Stimulated activated CD4-positive, alpha-beta T cell treated with anti-CD3 and anti-CD28 coated beads, Interleukin-15, amount 100 ng/mL, for 48 hours (primary cell): ENCODE measurements around the gene CXCL5.

Source experiments
- DNase-seq, 2 donors: peaks; one replicate each; pipeline ENCODE4 v3.0.0-alpha.2; 2020; ENCODE audit warnings: low read depth in 2 of 2

Gene CXCL5

DNA sequence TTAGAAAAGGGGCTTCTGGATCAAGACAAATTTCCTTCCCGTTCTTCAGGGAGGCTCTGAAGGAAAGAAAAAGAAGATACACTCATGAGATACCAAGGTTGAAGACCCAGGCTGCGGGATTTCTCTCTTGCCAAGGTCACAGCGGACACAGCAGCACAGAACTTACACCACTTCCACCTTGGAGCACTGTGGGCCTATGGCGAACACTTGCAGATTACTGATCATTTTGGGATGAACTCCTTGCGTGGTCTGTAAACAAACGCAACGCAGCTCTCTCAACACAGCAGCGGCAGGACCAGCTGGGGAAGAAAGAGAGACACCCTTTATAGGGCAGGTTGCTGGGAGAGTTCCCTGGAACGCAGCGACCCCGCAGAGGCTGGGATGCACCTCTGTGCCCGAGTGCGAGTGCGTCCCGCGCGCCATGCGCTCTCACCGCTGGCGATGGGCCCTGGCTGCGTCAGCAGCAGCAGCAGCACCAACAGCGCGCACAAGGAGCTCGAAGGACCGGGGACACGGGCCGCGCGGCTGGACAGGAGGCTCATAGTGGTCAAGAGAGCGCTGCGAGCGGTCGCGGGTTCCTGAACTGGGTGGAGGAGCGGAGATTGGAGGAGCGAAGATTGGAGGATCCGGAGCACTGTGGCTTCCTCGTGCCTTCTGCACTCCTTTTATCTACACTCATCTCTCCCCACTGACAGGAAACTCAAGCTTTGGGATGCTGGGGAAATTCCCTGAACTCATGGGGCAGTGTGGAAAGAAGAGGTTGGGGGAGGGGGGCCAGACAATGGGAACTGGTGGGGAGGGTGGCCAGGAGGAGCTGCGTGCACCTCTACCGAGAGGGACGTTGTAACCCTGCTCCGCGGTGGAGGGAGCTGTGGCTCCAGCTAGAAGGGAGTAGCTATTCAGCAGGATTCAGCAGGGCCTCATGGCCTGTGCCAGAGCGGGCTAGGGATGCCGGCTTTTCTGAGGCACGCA, at the start of gene CXCL5:
TSS of gene CXCL5 (minus strand) at position 638 of the 972 bp plus-strand sequence. CDS start at position 542, 96 bp downstream.
- DNase-seq = no peak

GRCh38 chr4:74047152-74047551, 48.7 kb upstream of the CXCL5 start:
- DNase-seq = no peak

- no peak for DNase-seq
Observed at GRCh38 chr4:74045772-74046171, 47.3 kb upstream of the CXCL5 start.

- DNase-seq = no peak
Observed at GRCh38 chr4:74045247-74045646, 46.8 kb upstream of the CXCL5 start.

GRCh38 chr4:74044677-74045076, 46.2 kb upstream of the CXCL5 start:
- DNase-seq = no peak

GRCh38 chr4:74042681-74043080, 44.2 kb upstream of the CXCL5 start:
- no peak for DNase-seq

DNA sequence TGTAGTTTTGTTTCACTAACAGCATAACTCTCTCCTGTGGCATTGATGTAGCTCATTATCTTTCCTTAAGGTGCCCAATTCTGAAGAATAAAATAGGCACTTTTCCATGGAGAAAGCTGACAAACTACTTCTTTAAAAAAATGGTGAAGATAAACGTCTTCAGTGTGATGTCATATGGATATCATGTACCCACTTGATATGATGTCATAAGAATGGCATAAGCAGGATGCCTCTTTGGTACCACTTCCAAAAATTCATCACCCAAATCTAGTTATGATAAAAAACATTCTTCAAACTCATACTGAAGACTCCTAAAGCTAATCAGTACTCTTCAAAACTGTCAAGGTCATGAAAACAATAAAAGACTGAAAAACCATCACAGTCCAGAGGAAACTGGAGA, 42.9 kb upstream of the CXCL5 start:
- DNase-seq = no peak

GRCh38 chr4:74039315-74039763, 40.9 kb upstream of the CXCL5 start:
- no peak for DNase-seq

DNA sequence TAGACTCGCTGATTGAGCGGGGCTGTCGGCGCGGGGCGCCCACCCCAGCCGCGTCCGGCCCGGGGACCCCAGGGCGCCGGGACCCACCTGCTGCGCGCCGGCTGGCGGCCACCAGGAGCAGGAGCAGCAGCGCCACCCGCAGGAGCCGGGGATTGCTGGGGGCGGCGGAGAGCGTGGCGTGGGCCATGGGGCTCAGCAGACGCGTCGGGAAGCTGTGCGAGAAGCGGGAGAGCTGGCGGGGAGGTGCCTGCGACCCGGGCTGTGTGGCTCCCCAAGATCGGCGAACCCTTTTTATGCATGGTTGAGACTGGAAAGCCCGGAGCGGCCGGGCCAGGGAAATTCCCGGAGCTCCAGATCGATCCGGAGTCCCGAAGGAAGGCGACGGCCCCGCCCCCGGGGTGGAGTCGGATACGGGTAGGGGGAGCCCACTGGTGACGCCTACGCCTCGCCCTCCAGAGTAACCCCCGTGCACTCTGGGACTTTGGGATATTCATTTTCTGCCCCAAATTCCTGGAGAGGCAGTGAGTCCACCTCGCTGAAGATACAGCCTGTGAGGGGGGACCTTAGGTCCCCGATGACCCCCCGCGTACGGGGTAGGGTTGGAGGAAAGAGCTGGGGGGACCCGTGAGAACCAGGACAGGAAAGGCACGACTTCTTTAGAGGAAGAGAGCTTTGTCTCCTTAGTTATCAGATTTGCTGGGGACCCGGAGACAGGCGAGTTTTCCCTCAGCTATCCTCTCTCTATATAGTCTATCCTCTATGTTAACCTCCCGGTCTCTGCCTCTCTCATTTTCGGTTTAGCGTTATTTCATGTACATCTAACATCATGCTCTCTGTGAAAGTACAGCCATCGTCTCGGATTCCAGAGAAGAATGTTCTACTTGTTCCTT, 40.2 kb upstream of the CXCL5 start, which contains the start of gene CXCL3:
TSS of gene CXCL3 (minus strand) at position 265 of the 890 bp plus-strand sequence. CDS start at position 187, 78 bp downstream.
- no peak for DNase-seq

DNA sequence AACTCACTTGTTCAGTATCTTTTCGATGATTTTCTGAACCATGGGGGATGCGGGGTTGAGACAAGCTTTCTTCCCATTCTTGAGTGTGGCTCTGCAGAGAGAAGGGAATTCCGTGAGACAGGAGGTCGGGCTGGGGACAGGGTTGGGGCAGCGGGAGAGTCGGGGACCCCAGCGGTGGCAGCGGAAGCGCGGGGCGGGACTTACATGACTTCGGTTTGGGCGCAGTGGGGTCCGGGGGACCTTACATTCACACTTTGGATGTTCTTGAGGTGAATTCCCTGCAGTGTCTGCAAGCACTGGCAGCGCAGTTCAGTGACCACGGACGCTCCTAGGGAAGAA, 39.6 kb upstream of the CXCL5 start:
- no peak for DNase-seq

DNA sequence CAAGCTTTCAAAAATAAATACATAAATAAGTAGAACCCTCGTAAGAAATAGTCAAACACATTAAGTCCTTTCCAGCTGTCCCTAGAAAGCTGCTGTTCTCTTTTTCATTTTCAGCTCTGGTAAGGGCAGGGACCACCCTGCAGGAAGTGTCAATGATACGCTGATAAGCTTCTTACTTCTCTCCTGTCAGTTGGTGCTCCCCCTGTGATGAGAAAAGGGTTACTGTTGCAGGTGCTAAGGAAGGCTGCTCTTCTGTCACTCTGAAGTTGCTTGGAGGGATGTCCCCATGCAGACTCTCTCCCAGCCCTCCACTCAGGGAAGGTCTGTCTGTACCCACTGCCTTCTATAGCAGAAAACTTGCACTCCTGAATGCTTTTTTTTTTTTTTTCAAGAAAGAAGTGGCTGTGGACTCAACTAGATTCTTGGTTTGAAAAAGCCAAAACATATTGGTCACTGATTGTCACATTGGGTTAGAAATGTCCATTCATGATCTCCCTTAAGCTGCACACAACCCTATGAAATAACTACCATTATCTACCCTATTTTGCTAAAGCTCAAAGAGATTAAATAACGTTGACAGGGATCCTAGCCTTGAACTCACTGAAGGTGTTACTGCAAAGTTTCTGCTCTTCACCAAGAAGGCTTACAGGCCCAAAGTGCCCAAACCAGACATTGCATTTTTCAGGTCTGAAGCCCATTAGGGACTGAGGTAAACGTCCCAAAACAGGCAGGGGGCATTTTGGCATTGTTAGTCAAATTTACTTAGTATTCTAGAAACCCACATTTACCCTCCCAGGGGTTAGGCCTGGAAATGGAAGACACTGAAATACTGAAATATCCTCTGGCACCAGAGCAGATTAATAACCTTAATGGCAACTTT, 38.8 kb upstream of the CXCL5 start:
- no peak for DNase-seq

DNA sequence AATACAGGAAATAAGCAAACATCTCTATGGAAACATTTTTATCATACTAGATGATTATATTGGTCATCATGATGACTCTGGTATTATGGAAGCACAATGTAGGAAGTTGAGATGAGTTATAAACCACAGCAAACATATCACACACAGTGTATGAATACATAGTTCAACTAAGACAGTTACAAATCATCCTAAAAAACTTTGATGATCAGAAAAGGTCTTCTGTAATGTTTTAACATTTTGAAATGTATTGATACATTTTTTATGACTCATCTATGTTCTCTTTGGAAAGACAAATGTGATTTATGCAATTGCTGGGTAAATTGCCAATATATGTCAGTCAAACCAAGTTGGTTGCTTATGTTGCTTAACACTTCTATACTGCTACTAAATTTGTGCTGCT, 35.3 kb upstream of the CXCL5 start:
- no peak for DNase-seq

DNA sequence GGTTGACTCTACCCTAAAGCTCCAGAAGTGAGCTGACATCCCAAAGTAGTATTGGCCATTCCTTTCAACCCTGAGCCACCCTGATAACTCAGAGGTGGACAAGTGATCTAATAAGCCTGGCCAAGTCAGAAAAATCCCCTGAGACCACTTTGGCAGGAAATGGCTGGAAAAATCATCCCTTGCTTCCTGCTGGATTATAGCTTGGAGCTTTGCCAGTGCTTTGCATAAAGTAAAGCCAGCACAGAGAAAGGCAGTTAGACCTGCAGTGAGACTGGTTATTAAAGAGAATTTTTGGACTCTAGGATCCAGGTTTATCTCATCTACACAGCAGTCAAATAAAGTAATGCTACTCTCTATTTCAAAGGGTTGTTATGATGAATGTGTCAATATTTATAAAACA, 33.6 kb upstream of the CXCL5 start:
- no peak for DNase-seq

- DNase-seq = no peak
Observed at GRCh38 chr4:74031576-74031975, 33.1 kb upstream of the CXCL5 start.

- no peak for DNase-seq
Observed at GRCh38 chr4:74030285-74030684, 31.8 kb upstream of the CXCL5 start.

GRCh38 chr4:74028504-74028903, 30.0 kb upstream of the CXCL5 start:
- DNase-seq = no peak

DNA sequence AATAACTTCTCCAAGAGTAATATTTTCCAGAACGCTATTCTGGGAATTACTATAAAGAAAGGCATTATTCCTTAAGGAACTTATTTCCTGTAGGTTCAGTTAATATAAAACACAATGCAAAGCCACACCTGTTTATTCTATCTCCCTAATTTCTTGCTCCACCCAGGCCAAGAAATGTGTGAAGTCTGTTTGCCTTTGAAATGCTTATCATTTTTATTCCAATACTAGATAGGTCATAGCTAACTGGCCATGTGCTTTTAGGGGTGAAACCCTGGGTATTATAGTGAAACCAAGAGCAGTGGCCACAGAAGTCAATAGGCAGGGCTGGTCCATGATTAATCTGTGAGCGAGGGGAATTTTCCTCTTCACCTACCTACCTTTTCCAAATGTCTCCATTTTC, 25.2 kb upstream of the CXCL5 start:
- no peak for DNase-seq

GRCh38 chr4:74021601-74022000, 23.1 kb upstream of the CXCL5 start:
- no peak for DNase-seq

- no peak for DNase-seq
Observed at GRCh38 chr4:74018771-74019170, 20.3 kb upstream of the CXCL5 start.

- no peak for DNase-seq
Observed at GRCh38 chr4:74018116-74018515, 19.6 kb upstream of the CXCL5 start.

GRCh38 chr4:74016068-74016467, 17.6 kb upstream of the CXCL5 start:
- DNase-seq = no peak
